Measurements from ENCODE around the gene SLC8B1.

DNA sequence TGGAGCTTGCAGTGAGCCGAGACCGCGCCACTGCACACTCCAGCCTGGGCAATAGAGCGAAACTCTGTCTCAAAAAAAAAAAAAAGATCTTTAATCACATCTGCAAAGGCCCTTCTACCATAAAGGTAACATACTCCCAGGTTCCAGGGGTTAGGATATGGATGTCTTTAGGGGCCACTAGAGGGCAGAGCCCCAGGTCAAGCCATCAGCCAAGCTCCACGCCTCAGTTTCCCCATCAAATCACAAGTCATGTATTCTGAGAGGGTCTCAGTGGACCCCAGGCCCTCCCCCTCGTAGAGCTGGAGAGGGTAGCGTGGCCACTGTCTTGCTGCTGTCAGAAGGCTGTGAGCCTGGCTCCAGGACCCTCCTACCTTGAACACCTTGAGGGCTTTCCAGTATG lies 18.8 kb downstream of the SLC8B1 start:
- TF ChIP-seq, protein P1, sequence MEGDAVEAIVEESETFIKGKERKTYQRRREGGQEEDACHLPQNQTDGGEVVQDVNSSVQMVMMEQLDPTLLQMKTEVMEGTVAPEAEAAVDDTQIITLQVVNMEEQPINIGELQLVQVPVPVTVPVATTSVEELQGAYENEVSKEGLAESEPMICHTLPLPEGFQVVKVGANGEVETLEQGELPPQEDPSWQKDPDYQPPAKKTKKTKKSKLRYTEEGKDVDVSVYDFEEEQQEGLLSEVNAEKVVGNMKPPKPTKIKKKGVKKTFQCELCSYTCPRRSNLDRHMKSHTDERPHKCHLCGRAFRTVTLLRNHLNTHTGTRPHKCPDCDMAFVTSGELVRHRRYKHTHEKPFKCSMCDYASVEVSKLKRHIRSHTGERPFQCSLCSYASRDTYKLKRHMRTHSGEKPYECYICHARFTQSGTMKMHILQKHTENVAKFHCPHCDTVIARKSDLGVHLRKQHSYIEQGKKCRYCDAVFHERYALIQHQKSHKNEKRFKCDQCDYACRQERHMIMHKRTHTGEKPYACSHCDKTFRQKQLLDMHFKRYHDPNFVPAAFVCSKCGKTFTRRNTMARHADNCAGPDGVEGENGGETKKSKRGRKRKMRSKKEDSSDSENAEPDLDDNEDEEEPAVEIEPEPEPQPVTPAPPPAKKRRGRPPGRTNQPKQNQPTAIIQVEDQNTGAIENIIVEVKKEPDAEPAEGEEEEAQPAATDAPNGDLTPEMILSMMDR (conservative IDR thresholded peaks at IDR 0.05; ENCODE audit: low read depth, low read length) = no peak
- TF ChIP-seq MAFK (IDR thresholded peaks at IDR 0.05; ENCODE audit: low read depth, low read length) (no peak), POLR2A (IDR thresholded peaks at IDR 0.05; ENCODE audit: low read depth, low read length) (no peak), CEBPB (IDR thresholded peaks at IDR 0.05; ENCODE audit: low read depth, low read length) (no peak), RAD21 (IDR thresholded peaks at IDR 0.05; ENCODE audit: low read length) (no peak), BHLHE40 (IDR thresholded peaks at IDR 0.05; ENCODE audit: low read depth, low read length) (no peak), RCOR1 (IDR thresholded peaks at IDR 0.05; ENCODE audit: insufficient replicate concordance, low read length) (no peak), CHD1 (IDR thresholded peaks at IDR 0.05; ENCODE audit: low read depth, low read length) (no peak), MAZ (IDR thresholded peaks at IDR 0.05; ENCODE audit: borderline replicate concordance, low read depth, low read length) (no peak), RFX5 (IDR thresholded peaks at IDR 0.05; ENCODE audit: low read depth, low read length) (no peak)

Data from IMR-90 (cell line).